ENCODE measurements around the gene LDAH. TPM values are rescaled to one million over a fixed set of nuclear protein-coding genes. Genes with fewer than 3 reads are reported as not detected.

Gene LDAH
- total and polyA plus RNA-seq, 4 donors = 5.0 to 30.8 (median 11.5) TPM

DNA sequence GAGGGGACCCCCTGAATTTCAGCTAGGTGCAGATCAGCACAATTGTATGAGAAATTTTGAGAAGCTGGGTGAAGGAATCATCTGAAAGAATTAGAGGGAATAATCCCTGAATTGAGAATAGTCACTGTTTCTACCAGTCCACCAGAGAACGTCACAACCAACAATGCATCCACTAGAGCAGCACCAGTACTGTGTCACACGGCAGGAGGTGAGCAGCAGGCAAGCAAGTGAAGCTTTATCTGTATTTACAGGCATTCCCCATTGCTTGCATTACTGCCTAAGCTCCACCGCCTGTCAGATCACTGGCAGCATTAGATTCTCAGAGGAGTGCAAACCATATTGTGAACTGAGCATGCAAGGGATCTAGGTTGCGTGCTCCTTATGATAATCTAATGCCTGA lies 115.3 kb downstream of the LDAH start:
- no peak for ATAC-seq (ENCODE audit: insufficient read depth, low FRiP score)
- no peak for DNase-seq

DNA sequence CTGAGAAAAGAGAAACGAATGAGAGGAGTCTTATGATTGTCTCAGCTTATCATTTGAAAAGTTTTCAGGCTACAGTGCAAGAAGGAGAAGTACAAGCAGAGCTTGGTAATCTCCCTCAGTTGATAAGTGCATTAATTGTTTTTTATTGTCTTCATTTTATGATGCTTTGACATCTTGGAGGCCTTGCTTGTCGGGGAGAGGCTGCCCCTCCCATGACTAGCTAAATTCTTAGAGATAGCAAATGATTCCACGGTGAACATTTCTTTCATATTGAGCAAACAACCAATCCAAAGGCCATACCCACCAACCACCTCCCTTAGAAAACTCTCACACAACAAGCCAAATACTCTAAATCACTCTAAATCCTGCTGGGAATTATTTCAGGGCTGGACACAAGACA lies 116.1 kb downstream of the LDAH start:
- peaks cover 0 to 1% (median 0%) of the 10 kb centered on the region in 4 donors for H3K36me3 ChIP-seq (ENCODE audit: control insufficient read depth in 4 of 4, insufficient read depth in 4 of 4, low read length in 4 of 4)
- 86 to 93% methylated on average over 3 of the region's 3 CpGs for WGBS, 2 donors
- H3K27ac ChIP-seq (ENCODE audit: low read depth in 1 of 2, low read length in 1 of 2) = no peak overlapping the region
- H3K9ac ChIP-seq (ENCODE audit: insufficient read depth in 1 of 2, low read length in 2 of 2) = no peak overlapping the region
- peaks cover 0 to 4% (median 0%) of the 10 kb centered on the region in 5 donors for H3K4me1 ChIP-seq (ENCODE audit: control insufficient read depth in 5 of 5, insufficient read depth in 5 of 5, low read length in 5 of 5)
- ATAC-seq (ENCODE audit: insufficient read depth, low FRiP score) (no peak), DNase-seq (no peak)
- H3K4me3 ChIP-seq = no peak overlapping the region
- TF ChIP-seq, protein P1, sequence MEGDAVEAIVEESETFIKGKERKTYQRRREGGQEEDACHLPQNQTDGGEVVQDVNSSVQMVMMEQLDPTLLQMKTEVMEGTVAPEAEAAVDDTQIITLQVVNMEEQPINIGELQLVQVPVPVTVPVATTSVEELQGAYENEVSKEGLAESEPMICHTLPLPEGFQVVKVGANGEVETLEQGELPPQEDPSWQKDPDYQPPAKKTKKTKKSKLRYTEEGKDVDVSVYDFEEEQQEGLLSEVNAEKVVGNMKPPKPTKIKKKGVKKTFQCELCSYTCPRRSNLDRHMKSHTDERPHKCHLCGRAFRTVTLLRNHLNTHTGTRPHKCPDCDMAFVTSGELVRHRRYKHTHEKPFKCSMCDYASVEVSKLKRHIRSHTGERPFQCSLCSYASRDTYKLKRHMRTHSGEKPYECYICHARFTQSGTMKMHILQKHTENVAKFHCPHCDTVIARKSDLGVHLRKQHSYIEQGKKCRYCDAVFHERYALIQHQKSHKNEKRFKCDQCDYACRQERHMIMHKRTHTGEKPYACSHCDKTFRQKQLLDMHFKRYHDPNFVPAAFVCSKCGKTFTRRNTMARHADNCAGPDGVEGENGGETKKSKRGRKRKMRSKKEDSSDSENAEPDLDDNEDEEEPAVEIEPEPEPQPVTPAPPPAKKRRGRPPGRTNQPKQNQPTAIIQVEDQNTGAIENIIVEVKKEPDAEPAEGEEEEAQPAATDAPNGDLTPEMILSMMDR (IDR thresholded peaks at IDR 0.05; ENCODE audit: control extremely low read depth, extremely low read depth) = no peak
- H3K9me3 ChIP-seq (ENCODE audit: control insufficient read depth in 4 of 4, insufficient read depth in 3 of 4, low read length in 3 of 4) = no peaks in the 10 kb centered on the region
- H3K27me3 ChIP-seq (ENCODE audit: control insufficient read depth in 3 of 3, insufficient read depth in 3 of 3, low read length in 2 of 3) = no peaks in the 10 kb centered on the region

More for the DNA sequence above, 115.3 kb downstream of the LDAH start:
- peaks cover 0 to 4% (median 0%) of the 10 kb centered on the region in 5 donors for H3K4me1 ChIP-seq (ENCODE audit: control insufficient read depth in 5 of 5, insufficient read depth in 5 of 5, low read length in 5 of 5)
- WGBS, 2 donors = 94% methylated on average over 4 of the region's 4 CpGs
- no peak overlapping the region for H3K9ac ChIP-seq (ENCODE audit: insufficient read depth in 1 of 2, low read length in 2 of 2)
- H3K36me3 ChIP-seq (ENCODE audit: control insufficient read depth in 4 of 4, insufficient read depth in 4 of 4, low read length in 4 of 4) = peaks cover 0 to 1% (median 0%) of the 10 kb centered on the region in 4 donors
- TF ChIP-seq, protein P1 (IDR thresholded peaks at IDR 0.05; ENCODE audit: control extremely low read depth, extremely low read depth) = no peak
- no peaks in the 10 kb centered on the region for H3K9me3 ChIP-seq (ENCODE audit: control insufficient read depth in 4 of 4, insufficient read depth in 3 of 4, low read length in 3 of 4)
- H3K27ac ChIP-seq (ENCODE audit: low read depth in 1 of 2, low read length in 1 of 2) = no peak overlapping the region
- H3K4me3 ChIP-seq = no peak overlapping the region
- H3K27me3 ChIP-seq (ENCODE audit: control insufficient read depth in 3 of 3, insufficient read depth in 3 of 3, low read length in 2 of 3) = no peaks in the 10 kb centered on the region

DNA sequence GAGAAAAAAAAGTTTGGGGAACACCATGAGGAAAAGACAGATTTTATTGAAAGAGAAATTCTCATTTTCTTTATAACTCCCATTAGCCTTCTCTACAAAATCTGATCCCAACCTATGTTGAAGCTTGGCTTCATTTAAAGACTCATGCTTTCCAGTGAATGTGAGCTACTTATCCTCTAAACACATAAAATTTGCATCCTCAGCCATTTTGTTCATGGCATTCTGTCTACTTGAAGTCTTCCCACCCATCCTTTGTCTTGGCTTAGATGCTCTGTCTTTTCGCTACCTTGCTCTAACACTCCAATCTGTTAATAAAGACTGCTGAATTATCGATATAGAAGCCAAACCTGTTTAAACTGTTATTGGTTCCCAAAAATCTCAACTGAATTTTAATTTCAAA lies 116.7 kb downstream of the LDAH start:
- ATAC-seq (ENCODE audit: insufficient read depth, low FRiP score) = no peak
- Histone ChIP-seq H3K9ac (ENCODE audit: insufficient read depth in 1 of 2, low read length in 2 of 2) (no peak overlapping the region), H3K36me3 (ENCODE audit: control insufficient read depth in 4 of 4, insufficient read depth in 4 of 4, low read length in 4 of 4) (no peaks in the 10 kb centered on the region), H3K4me1 (ENCODE audit: control insufficient read depth in 5 of 5, insufficient read depth in 5 of 5, low read length in 5 of 5) (peaks cover 0 to 4% (median 0%) of the 10 kb centered on the region in 5 donors), H3K27me3 (ENCODE audit: control insufficient read depth in 3 of 3, insufficient read depth in 3 of 3, low read length in 2 of 3) (no peaks in the 10 kb centered on the region), H3K27ac (ENCODE audit: low read depth in 1 of 2, low read length in 1 of 2) (no peak overlapping the region), H3K9me3 (ENCODE audit: control insufficient read depth in 4 of 4, insufficient read depth in 3 of 4, low read length in 3 of 4) (no peaks in the 10 kb centered on the region), H3K4me3 (no peak overlapping the region)
- TF ChIP-seq, protein P1 (IDR thresholded peaks at IDR 0.05; ENCODE audit: control extremely low read depth, extremely low read depth) = no peak
- 98 to 99% methylated on average over 2 of the region's 2 CpGs for WGBS, 2 donors
- no peak for DNase-seq

DNA sequence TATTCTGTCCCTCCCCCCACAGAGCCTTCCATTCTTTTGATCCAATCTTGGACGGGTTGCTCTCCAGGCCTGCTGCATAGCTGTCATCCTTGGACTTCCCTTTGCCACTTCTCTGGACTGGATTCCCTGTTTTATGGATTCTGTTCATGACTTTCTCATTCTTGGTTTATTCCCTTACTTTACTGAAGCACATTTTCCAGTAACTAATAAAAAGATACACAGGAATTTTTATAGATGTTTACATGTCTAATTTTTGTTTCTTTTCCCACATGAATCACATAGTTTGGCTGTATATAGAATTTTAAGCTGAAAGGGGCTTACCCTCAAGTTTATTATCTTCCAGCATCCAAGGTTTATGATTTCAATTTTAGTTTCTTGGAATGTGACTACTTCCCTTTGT lies 118.0 kb downstream of the LDAH start:
- Histone ChIP-seq H3K9ac (ENCODE audit: insufficient read depth in 1 of 2, low read length in 2 of 2) (no peak overlapping the region), H3K36me3 (ENCODE audit: control insufficient read depth in 4 of 4, insufficient read depth in 4 of 4, low read length in 4 of 4) (peaks cover 0 to 3% (median 0%) of the 10 kb centered on the region in 4 donors), H3K9me3 (ENCODE audit: control insufficient read depth in 4 of 4, insufficient read depth in 3 of 4, low read length in 3 of 4) (no peaks in the 10 kb centered on the region), H3K27ac (ENCODE audit: low read depth in 1 of 2, low read length in 1 of 2) (no peak overlapping the region), H3K27me3 (ENCODE audit: control insufficient read depth in 3 of 3, insufficient read depth in 3 of 3, low read length in 2 of 3) (no peaks in the 10 kb centered on the region), H3K4me1 (ENCODE audit: control insufficient read depth in 5 of 5, insufficient read depth in 5 of 5, low read length in 5 of 5) (peaks cover 0 to 4% (median 0%) of the 10 kb centered on the region in 5 donors), H3K4me3 (no peak overlapping the region)
- TF ChIP-seq, protein P1 (IDR thresholded peaks at IDR 0.05; ENCODE audit: control extremely low read depth, extremely low read depth) = no peak
- WGBS, 2 donors = 79 to 94% methylated on average over 1 of the region's 1 CpG
- ATAC-seq (ENCODE audit: insufficient read depth, low FRiP score) (no peak), DNase-seq (no peak)
